ENCODE measurements around the gene COX8A.

The COX8A gene

GRCh38 chr11:64015935-64016845, 41.8 kb downstream of the COX8A start:
- DNase-seq, result no peak
- in situ Hi-C loops (cut with MboI; ENCODE audit: low pct_unique_long_range_greater_than_20kb, low sequenced_read_pairs), result no loop called here

- no peak for DNase-seq
- in situ Hi-C loops (cut with MboI; ENCODE audit: low pct_unique_long_range_greater_than_20kb, low sequenced_read_pairs), result no loop called here
These were observed 43.5 kb downstream of the COX8A start for GRCh38 chr11:64017945-64018224.

GRCh38 chr11:64018310-64018709, 43.9 kb downstream of the COX8A start:
- in situ Hi-C loops (cut with MboI; ENCODE audit: low pct_unique_long_range_greater_than_20kb, low sequenced_read_pairs), result no loop called here
- no peak for DNase-seq

- in situ Hi-C loops (cut with MboI; ENCODE audit: low pct_unique_long_range_greater_than_20kb, low sequenced_read_pairs), result no loop called here
- DNase-seq, result no peak
These were observed 45.0 kb downstream of the COX8A start for GRCh38 chr11:64019106-64020037.

GRCh38 chr11:64020976-64021756, 46.7 kb downstream of the COX8A start:
- in situ Hi-C loops (cut with MboI; ENCODE audit: low pct_unique_long_range_greater_than_20kb, low sequenced_read_pairs), result no loop called here
- DNase-seq, result no peak

GRCh38 chr11:64021757-64022093, 47.3 kb downstream of the COX8A start:
- DNase-seq, result no peak
- in situ Hi-C loops (cut with MboI; ENCODE audit: low pct_unique_long_range_greater_than_20kb, low sequenced_read_pairs), result no loop called here

- in situ Hi-C loops (cut with MboI; ENCODE audit: low pct_unique_long_range_greater_than_20kb, low sequenced_read_pairs), result no loop called here
- no peak for DNase-seq
These were observed 47.8 kb downstream of the COX8A start for GRCh38 chr11:64022125-64022784.

GRCh38 chr11:64023712-64024710, 49.6 kb downstream of the COX8A start:
- no peak for DNase-seq

GRCh38 chr11:64025205-64025604, 50.8 kb downstream of the COX8A start:
- no peak for DNase-seq
- in situ Hi-C loops (cut with MboI; ENCODE audit: low pct_unique_long_range_greater_than_20kb, low sequenced_read_pairs), result no loop called here

More at GRCh38 chr11:64023712-64024710, 49.6 kb downstream of the COX8A start:
- in situ Hi-C loops (cut with MboI; ENCODE audit: low pct_unique_long_range_greater_than_20kb, low sequenced_read_pairs), result no loop called here
